Immature natural killer cell (primary cell): ENCODE data around the gene COL26A1. TPM values are rescaled to one million over a fixed set of nuclear protein-coding genes. Genes with fewer than 3 reads are reported as not detected.

ENCODE experiments used
- DNase-seq, 3 donors: peaks; one replicate each; pipeline ENCODE4 v3.0.0; 2022; ENCODE audit warnings: mixed read lengths in 1 of 3
- H3K27ac Mint-ChIP-seq, 6 donors: one replicate each; pipeline ENCODE4 v1.8.0; 2020; ENCODE audit warnings: mixed read lengths in 6 of 6, mild to moderate bottlenecking in 5 of 6, inconsistent platforms in 4 of 6, moderate library complexity in 3 of 6
- H3K27me3 Mint-ChIP-seq, 3 donors: one replicate each; pipeline ENCODE4 v1.8.0; 2020 to 2021; ENCODE audit warnings: low read depth in 3 of 3, mild to moderate bottlenecking in 3 of 3, mixed read lengths in 3 of 3, moderate library complexity in 3 of 3, inconsistent platforms in 1 of 3
- H3K36me3 Mint-ChIP-seq, 3 donors: one replicate each; pipeline ENCODE4 v1.8.0; 2020; ENCODE audit warnings: mixed read lengths in 3 of 3, inconsistent platforms in 2 of 3, mild to moderate bottlenecking in 2 of 3
- H3K4me1 Mint-ChIP-seq, 2 donors: one replicate each; pipeline ENCODE4 v1.8.0; 2020; ENCODE audit warnings: inconsistent platforms in 2 of 2, mild to moderate bottlenecking in 2 of 2, mixed read lengths in 2 of 2, moderate library complexity in 1 of 2
- H3K4me3 Mint-ChIP-seq, 5 donors: one replicate each; pipeline ENCODE4 v1.8.0; 2020; ENCODE audit warnings: mild to moderate bottlenecking in 5 of 5, mixed read lengths in 5 of 5, inconsistent platforms in 3 of 5, moderate library complexity in 3 of 5
- H3K9me3 Mint-ChIP-seq, 6 donors: one replicate each; pipeline ENCODE4 v1.8.0; 2020; ENCODE audit warnings: mild to moderate bottlenecking in 6 of 6, mixed read lengths in 6 of 6, inconsistent platforms in 4 of 6, moderate library complexity in 3 of 6
- polyA plus RNA-seq, 3 donors: library from polyadenylated mRNA; unstranded; fragments of 300-500 nt; fragmentation: Illumina TruSeq; gene quantifications; one replicate each; pipeline ENCODE4 v1.2.3, GENCODE V29; 2021

COL26A1 gene
- polyA plus RNA-seq, 3 donors from 2014 or later: not detected

- H3K36me3 Mint-ChIP-seq: no peaks in the 10 kb centered on the region
- no peak overlapping the region for H3K27ac Mint-ChIP-seq
- H3K9me3 Mint-ChIP-seq: no peaks in the 10 kb centered on the region
- H3K4me3 Mint-ChIP-seq: no peak overlapping the region
- H3K27me3 Mint-ChIP-seq: peaks cover 0 to 4% (median 0%) of the 10 kb centered on the region in 3 donors
- DNase-seq: no peak
- no peaks in the 10 kb centered on the region for H3K4me1 Mint-ChIP-seq
Measured at GRCh38 chr7:101517304-101517703, 154.6 kb downstream of the COL26A1 start.

GRCh38 chr7:101518336-101518735 lies 155.7 kb downstream of the COL26A1 start:
- no peaks in the 10 kb centered on the region for H3K9me3 Mint-ChIP-seq
- H3K4me3 Mint-ChIP-seq: no peak overlapping the region
- no peaks in the 10 kb centered on the region for H3K4me1 Mint-ChIP-seq
- no peaks in the 10 kb centered on the region for H3K36me3 Mint-ChIP-seq
- peaks cover 0 to 4% (median 0%) of the 10 kb centered on the region in 3 donors for H3K27me3 Mint-ChIP-seq
- no peak for DNase-seq
- no peak overlapping the region for H3K27ac Mint-ChIP-seq

GRCh38 chr7:101519324-101520023 lies 156.8 kb downstream of the COL26A1 start:
- Mint-ChIP-seq H3K4me3 (no peak overlapping the region), H3K27ac (no peak overlapping the region), H3K9me3 (no peaks in the 10 kb centered on the region), H3K4me1 (no peaks in the 10 kb centered on the region), H3K27me3 (peaks cover 0 to 7% (median 0%) of the 10 kb centered on the region in 3 donors), H3K36me3 (no peaks in the 10 kb centered on the region)
- DNase-seq: no peak

GRCh38 chr7:101521430-101521925 lies 158.8 kb downstream of the COL26A1 start:
- DNase-seq: no peak
- Mint-ChIP-seq H3K4me1 (no peaks in the 10 kb centered on the region), H3K36me3 (no peaks in the 10 kb centered on the region), H3K4me3 (no peak overlapping the region), H3K27me3 (peaks cover 0 to 6% (median 0%) of the 10 kb centered on the region in 3 donors), H3K27ac (no peak overlapping the region), H3K9me3 (no peaks in the 10 kb centered on the region)

GRCh38 chr7:101522021-101522420 lies 159.3 kb downstream of the COL26A1 start:
- no peaks in the 10 kb centered on the region for H3K36me3 Mint-ChIP-seq
- H3K4me1 Mint-ChIP-seq: no peaks in the 10 kb centered on the region
- H3K9me3 Mint-ChIP-seq: no peaks in the 10 kb centered on the region
- no peak overlapping the region for H3K4me3 Mint-ChIP-seq
- H3K27me3 Mint-ChIP-seq: peaks cover 0 to 6% (median 0%) of the 10 kb centered on the region in 3 donors
- DNase-seq: no peak
- H3K27ac Mint-ChIP-seq: no peak overlapping the region

GRCh38 chr7:101527844-101528667 lies 165.4 kb downstream of the COL26A1 start:
- Mint-ChIP-seq H3K4me3 (no peak overlapping the region), H3K4me1 (no peaks in the 10 kb centered on the region), H3K27ac (no peak overlapping the region), H3K9me3 (peaks cover 0 to 1% (median 0%) of the 10 kb centered on the region in 6 donors), H3K36me3 (no peaks in the 10 kb centered on the region), H3K27me3 (peaks cover 0 to 6% (median 0%) of the 10 kb centered on the region in 3 donors)
- DNase-seq: no peak

GRCh38 chr7:101529560-101529959 lies 166.9 kb downstream of the COL26A1 start:
- peaks cover 0 to 2% (median 0%) of the 10 kb centered on the region in 3 donors for H3K27me3 Mint-ChIP-seq

GRCh38 chr7:101531726-101532357 lies 169.2 kb downstream of the COL26A1 start:
- DNase-seq: no peak
- Mint-ChIP-seq H3K4me1 (peaks cover 20 to 24% of the 10 kb centered on the region in 2 donors), H3K27me3 (peaks cover 2 to 4% (median 2%) of the 10 kb centered on the region in 3 donors), H3K4me3 (no peak overlapping the region), H3K9me3 (peaks cover 0 to 1% (median 0%) of the 10 kb centered on the region in 6 donors), H3K27ac (no peak overlapping the region), H3K36me3 (no peaks in the 10 kb centered on the region)

More at GRCh38 chr7:101529560-101529959, 166.9 kb downstream of the COL26A1 start:
- peaks cover 0 to 1% (median 0%) of the 10 kb centered on the region in 6 donors for H3K9me3 Mint-ChIP-seq
- H3K27ac Mint-ChIP-seq: no peak overlapping the region
- DNase-seq: no peak
- H3K4me1 Mint-ChIP-seq: peaks cover 4 to 5% of the 10 kb centered on the region in 2 donors
- H3K36me3 Mint-ChIP-seq: no peaks in the 10 kb centered on the region
- no peak overlapping the region for H3K4me3 Mint-ChIP-seq

- Mint-ChIP-seq H3K9me3 (peaks cover 0 to 1% (median 0%) of the 10 kb centered on the region in 6 donors), H3K27ac (no peak overlapping the region), H3K27me3 (peaks cover 2 to 4% (median 2%) of the 10 kb centered on the region in 3 donors), H3K4me3 (no peak overlapping the region), H3K4me1 (peaks cover 20 to 24% of the 10 kb centered on the region in 2 donors), H3K36me3 (no peaks in the 10 kb centered on the region)
- no peak for DNase-seq
Measured at GRCh38 chr7:101532400-101533102, 169.9 kb downstream of the COL26A1 start.

GRCh38 chr7:101533103-101533465 lies 170.4 kb downstream of the COL26A1 start:
- Mint-ChIP-seq H3K4me1 (peaks cover 20 to 24% of the 10 kb centered on the region in 2 donors), H3K27me3 (peaks cover 2 to 4% (median 2%) of the 10 kb centered on the region in 3 donors), H3K27ac (no peak overlapping the region), H3K4me3 (no peak overlapping the region), H3K9me3 (peaks cover 0 to 1% (median 0%) of the 10 kb centered on the region in 6 donors), H3K36me3 (no peaks in the 10 kb centered on the region)
- no peak for DNase-seq

GRCh38 chr7:101534015-101534803 lies 171.5 kb downstream of the COL26A1 start:
- H3K4me3 Mint-ChIP-seq: peak overlapping the region in 4 of 5 donors; percentile 1 to 20 (median 7)
- peaks cover 0 to 4% (median 2%) of the 10 kb centered on the region in 3 donors for H3K27me3 Mint-ChIP-seq
- H3K9me3 Mint-ChIP-seq: no peaks in the 10 kb centered on the region
- H3K36me3 Mint-ChIP-seq: no peaks in the 10 kb centered on the region
- DNase-seq: no peak
- peaks cover 20 to 24% of the 10 kb centered on the region in 2 donors for H3K4me1 Mint-ChIP-seq
- peak overlapping the region in 1 of 6 donors; percentile 34 for H3K27ac Mint-ChIP-seq

GRCh38 chr7:101534873-101535272 lies 172.2 kb downstream of the COL26A1 start:
- peak overlapping the region in 3 of 5 donors; percentile 5 to 59 (median 48) for H3K4me3 Mint-ChIP-seq
- H3K27me3 Mint-ChIP-seq: peaks cover 0 to 4% (median 2%) of the 10 kb centered on the region in 3 donors

More at GRCh38 chr7:101534873-101535272, 172.2 kb downstream of the COL26A1 start:
- H3K36me3 Mint-ChIP-seq: no peaks in the 10 kb centered on the region
- H3K9me3 Mint-ChIP-seq: no peaks in the 10 kb centered on the region
- peaks cover 20 to 24% of the 10 kb centered on the region in 2 donors for H3K4me1 Mint-ChIP-seq
- no peak for DNase-seq
- H3K27ac Mint-ChIP-seq: peak overlapping the region in 1 of 6 donors; percentile 34
